ENCODE results near the gene INPP5F. TPM values are rescaled to one million over a fixed set of nuclear protein-coding genes. Genes with fewer than 3 reads are reported as not detected.

INPP5F gene
- total and polyA plus RNA-seq, 4 experiments from 2014 or later = 3.6 to 10.9 (median 8.0) TPM

DNA sequence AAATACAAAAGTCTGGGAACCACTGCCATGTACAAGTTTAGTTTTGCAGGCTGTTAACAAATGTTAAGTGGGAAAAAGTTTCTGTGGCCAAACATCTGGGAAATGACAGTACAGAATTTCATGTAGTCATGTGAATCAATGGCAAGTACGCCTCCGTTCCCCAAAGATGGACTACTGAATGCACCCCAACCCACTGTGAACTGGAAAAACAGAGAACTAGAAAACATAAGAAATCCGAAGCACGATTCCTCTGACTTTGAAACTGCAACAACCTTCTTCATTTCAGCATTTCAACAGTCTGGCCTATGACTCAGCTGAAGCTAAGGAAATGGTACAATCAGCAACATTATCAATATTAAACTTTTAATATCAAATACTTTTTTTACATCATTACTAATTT lies 105.0 kb downstream of the INPP5F start:
- Mint-ChIP-seq H3K27me3 (no peaks in the 10 kb centered on the region), H3K27ac (no peak overlapping the region), H3K9me3 (no peaks in the 10 kb centered on the region), H3K4me1 (peaks cover 0 to 7% (median 5%) of the 10 kb centered on the region in 4 donors), H3K4me3 (no peak overlapping the region), H3K36me3 (peaks cover 46 to 78% of the 10 kb centered on the region in 2 donors)
- POLR2A ChIA-PET (ENCODE audit: partially characterized antibody) = interaction anchor here (0.6 to 1.0 kb wide), 2 partner anchors 42 to 228 kb away, joined by 3 read pairs; partner anchors contain the start of gene MCMBP
- Histone ChIP-seq H3K4me3 (ENCODE audit: low read length in 2 of 2) (no peak overlapping the region), H3K4me1 (ENCODE audit: insufficient read depth, low read length) (peaks cover 6% of the 10 kb centered on the region), H3K36me3 (ENCODE audit: insufficient read depth, low read length) (peaks cover 66% of the 10 kb centered on the region), H3K27me3 (ENCODE audit: insufficient read depth, low read length) (no peaks in the 10 kb centered on the region), H3K27ac (ENCODE audit: low read depth, low read length) (no peak overlapping the region), H3K9me3 (ENCODE audit: control insufficient read depth in 1 of 2, low read length in 2 of 2) (no peaks in the 10 kb centered on the region)
- DNase-seq = no peak
- CTCF ChIA-PET (ENCODE audit: partially characterized antibody) = interaction anchor here (1.4 kb wide), 1 partner anchor 75 kb away, joined by 3 read pairs; no protein-coding TSS in a partner anchor
- intact Hi-C loops (cut with micrococcal nuclease) = no loop called here

DNA sequence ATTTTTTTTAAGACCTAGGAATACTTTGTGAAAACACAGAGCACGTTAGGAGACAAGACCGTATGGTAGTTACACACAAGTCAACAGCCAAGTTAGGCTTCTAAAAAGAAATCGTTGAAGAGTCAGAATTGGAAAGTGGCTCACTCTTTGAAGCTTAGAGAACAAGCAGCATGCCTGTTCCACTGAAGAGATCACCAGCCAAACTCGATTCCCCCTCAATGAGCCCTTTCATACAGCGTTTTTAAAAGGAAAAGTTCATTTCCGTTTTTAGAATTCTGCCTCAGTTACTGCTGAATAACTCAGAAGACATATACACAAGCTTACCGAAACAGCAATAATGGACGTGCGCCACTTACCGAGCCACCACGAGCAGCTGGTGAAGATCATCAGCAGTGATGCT lies 105.8 kb downstream of the INPP5F start:
- peaks cover 6% of the 10 kb centered on the region for H3K4me1 ChIP-seq (ENCODE audit: insufficient read depth, low read length)
- ChIA-PET CTCF (ENCODE audit: partially characterized antibody) (interaction anchor here (1.1 to 1.4 kb wide), 2 partner anchors 28 to 76 kb away, joined by 3 read pairs; no protein-coding TSS in a partner anchor), POLR2A (ENCODE audit: partially characterized antibody) (interaction anchor here (1.0 kb wide), 1 partner anchor 41 kb away, joined by 3 read pairs; the partner anchor contains the start of gene MCMBP)
- no peaks in the 10 kb centered on the region for H3K9me3 ChIP-seq (ENCODE audit: control insufficient read depth in 1 of 2, low read length in 2 of 2)
- intact Hi-C loops (cut with micrococcal nuclease) = no loop called here
- Mint-ChIP-seq H3K27me3 (no peaks in the 10 kb centered on the region), H3K4me3 (no peak overlapping the region), H3K9me3 (no peaks in the 10 kb centered on the region), H3K36me3 (peaks cover 46 to 86% of the 10 kb centered on the region in 2 donors), H3K4me1 (peaks cover 0 to 7% (median 5%) of the 10 kb centered on the region in 4 donors), H3K27ac (peak overlapping the region in 1 of 7 donors; percentile 5)
- peaks cover 73% of the 10 kb centered on the region for H3K36me3 ChIP-seq (ENCODE audit: insufficient read depth, low read length)
- no peak overlapping the region for H3K4me3 ChIP-seq (ENCODE audit: low read length in 2 of 2)
- H3K27me3 ChIP-seq (ENCODE audit: insufficient read depth, low read length) = no peaks in the 10 kb centered on the region
- DNase-seq = no peak
- no peak overlapping the region for H3K27ac ChIP-seq (ENCODE audit: low read depth, low read length)

DNA sequence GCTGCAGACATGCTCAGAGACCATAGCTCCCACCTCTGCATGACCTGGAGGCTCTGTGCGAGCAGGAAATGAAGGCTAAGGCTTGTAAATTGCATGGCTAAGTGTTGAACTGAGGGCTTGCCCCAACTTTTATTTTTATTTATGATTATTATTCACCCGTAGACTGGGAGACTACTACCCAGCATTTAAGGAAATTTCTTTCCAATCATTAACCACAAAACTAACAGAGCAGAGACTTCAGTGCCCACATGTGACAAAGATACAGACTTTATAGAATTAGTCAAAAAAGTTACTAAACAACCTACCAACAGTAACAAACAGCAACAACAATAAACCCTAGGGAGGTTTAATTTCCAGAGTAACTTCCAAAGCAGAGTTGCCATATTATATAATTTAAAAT lies 107.1 kb downstream of the INPP5F start:
- Histone ChIP-seq H3K4me3 (ENCODE audit: low read length in 2 of 2) (no peak overlapping the region), H3K9me3 (ENCODE audit: control insufficient read depth in 1 of 2, low read length in 2 of 2) (no peaks in the 10 kb centered on the region), H3K27ac (ENCODE audit: low read depth, low read length) (no peak overlapping the region), H3K36me3 (ENCODE audit: insufficient read depth, low read length) (peaks cover 74% of the 10 kb centered on the region), H3K27me3 (ENCODE audit: insufficient read depth, low read length) (no peaks in the 10 kb centered on the region), H3K4me1 (ENCODE audit: insufficient read depth, low read length) (peaks cover 6% of the 10 kb centered on the region)
- peak overlapping the region; percentile 29 to 69 (median 46) for H3K27ac Mint-ChIP-seq
- peaks cover 49 to 87% of the 10 kb centered on the region in 2 donors for H3K36me3 Mint-ChIP-seq
- no peak for DNase-seq
- ChIA-PET POLR2A (ENCODE audit: partially characterized antibody) (no interaction called here), CTCF (ENCODE audit: partially characterized antibody) (interaction anchor here (1.1 kb wide), 1 partner anchor 26 kb away, joined by 3 read pairs; no protein-coding TSS in a partner anchor)
- H3K27me3 Mint-ChIP-seq = no peaks in the 10 kb centered on the region
- intact Hi-C loops (cut with micrococcal nuclease) = no loop called here
- no peak overlapping the region for H3K4me3 Mint-ChIP-seq
- H3K9me3 Mint-ChIP-seq = no peaks in the 10 kb centered on the region
- peaks cover 0 to 7% (median 7%) of the 10 kb centered on the region in 4 donors for H3K4me1 Mint-ChIP-seq

DNA sequence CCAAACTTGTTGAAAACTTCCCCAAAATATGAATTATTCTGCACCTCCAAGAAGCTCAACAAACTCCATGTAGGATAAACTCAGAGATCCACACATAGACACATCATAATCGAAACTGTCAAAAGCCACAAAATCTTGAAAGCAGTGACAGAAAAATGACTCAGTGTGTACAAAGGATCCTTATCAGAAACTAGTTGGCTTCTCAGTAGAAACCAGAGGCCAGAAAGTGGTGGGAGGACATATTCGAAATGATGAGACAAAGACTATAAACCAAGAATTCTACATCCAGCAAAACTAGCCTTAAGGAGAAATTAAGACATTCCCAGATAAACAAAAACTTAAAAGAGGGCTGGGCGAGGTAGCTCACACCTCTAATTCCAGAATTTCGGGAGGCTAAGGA lies 108.3 kb downstream of the INPP5F start:
- POLR2A ChIA-PET (ENCODE audit: partially characterized antibody) = no interaction called here
- DNase-seq = no peak

DNA sequence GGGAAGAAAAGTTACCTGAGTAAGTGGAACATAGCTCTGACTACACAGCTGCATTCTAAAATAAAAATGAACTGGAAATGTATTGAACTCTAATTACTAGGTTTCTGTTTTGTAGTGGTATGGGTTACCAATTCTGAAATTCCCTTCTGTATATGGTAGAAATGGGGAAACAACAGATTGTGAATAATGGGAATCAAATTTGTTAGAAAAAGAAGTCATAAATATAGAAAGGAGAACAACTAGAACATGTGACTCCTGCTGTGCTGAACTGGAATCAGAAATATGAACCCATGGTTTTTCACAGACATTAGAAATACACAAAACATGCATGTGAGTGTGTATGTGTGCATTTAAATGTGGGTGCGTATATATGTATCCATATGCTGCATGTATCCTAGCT lies 119.8 kb downstream of the INPP5F start:
- H3K4me3 Mint-ChIP-seq = no peak overlapping the region
- no peaks in the 10 kb centered on the region for H3K4me1 ChIP-seq (ENCODE audit: insufficient read depth, low read length)
- H3K27ac Mint-ChIP-seq = peak overlapping the region in 3 of 7 donors; percentile 41 to 61 (median 57)
- no peak overlapping the region for H3K4me3 ChIP-seq (ENCODE audit: low read length in 2 of 2)
- no peak overlapping the region for H3K27ac ChIP-seq (ENCODE audit: low read depth, low read length)
- peaks cover 0 to 10% (median under 1%) of the 10 kb centered on the region in 4 donors for H3K4me1 Mint-ChIP-seq
- no peak for DNase-seq
- ChIA-PET CTCF (ENCODE audit: partially characterized antibody) (interaction anchor here (0.6 kb wide), 1 partner anchor 14 kb away, joined by 3 read pairs; no protein-coding TSS in a partner anchor), POLR2A (ENCODE audit: partially characterized antibody) (no interaction called here)
- intact Hi-C loops (cut with micrococcal nuclease) = no loop called here
- no peaks in the 10 kb centered on the region for H3K27me3 Mint-ChIP-seq
- H3K9me3 Mint-ChIP-seq = no peaks in the 10 kb centered on the region
- H3K36me3 ChIP-seq (ENCODE audit: insufficient read depth, low read length) = peaks cover 70% of the 10 kb centered on the region
- H3K36me3 Mint-ChIP-seq = peaks cover 72 to 89% of the 10 kb centered on the region in 2 donors
- no peaks in the 10 kb centered on the region for H3K9me3 ChIP-seq (ENCODE audit: control insufficient read depth in 1 of 2, low read length in 2 of 2)
- H3K27me3 ChIP-seq (ENCODE audit: insufficient read depth, low read length) = no peaks in the 10 kb centered on the region

More for the DNA sequence above, 108.3 kb downstream of the INPP5F start:
- CTCF ChIA-PET (ENCODE audit: partially characterized antibody) = no interaction called here
- peak overlapping the region; percentile 19 to 88 (median 69) for H3K27ac Mint-ChIP-seq
- H3K4me1 ChIP-seq (ENCODE audit: insufficient read depth, low read length) = peaks cover 6% of the 10 kb centered on the region
- no peak overlapping the region for H3K4me3 Mint-ChIP-seq
- H3K27me3 Mint-ChIP-seq = no peaks in the 10 kb centered on the region
- H3K9me3 Mint-ChIP-seq = no peaks in the 10 kb centered on the region
- H3K36me3 ChIP-seq (ENCODE audit: insufficient read depth, low read length) = peaks cover 75% of the 10 kb centered on the region
- H3K27ac ChIP-seq (ENCODE audit: low read depth, low read length) = no peak overlapping the region
- no peaks in the 10 kb centered on the region for H3K27me3 ChIP-seq (ENCODE audit: insufficient read depth, low read length)
- intact Hi-C loops (cut with micrococcal nuclease) = no loop called here
- no peaks in the 10 kb centered on the region for H3K9me3 ChIP-seq (ENCODE audit: control insufficient read depth in 1 of 2, low read length in 2 of 2)
- peaks cover 56 to 85% of the 10 kb centered on the region in 2 donors for H3K36me3 Mint-ChIP-seq
- no peak overlapping the region for H3K4me3 ChIP-seq (ENCODE audit: low read length in 2 of 2)
- peaks cover 0 to 7% (median 7%) of the 10 kb centered on the region in 4 donors for H3K4me1 Mint-ChIP-seq

DNA sequence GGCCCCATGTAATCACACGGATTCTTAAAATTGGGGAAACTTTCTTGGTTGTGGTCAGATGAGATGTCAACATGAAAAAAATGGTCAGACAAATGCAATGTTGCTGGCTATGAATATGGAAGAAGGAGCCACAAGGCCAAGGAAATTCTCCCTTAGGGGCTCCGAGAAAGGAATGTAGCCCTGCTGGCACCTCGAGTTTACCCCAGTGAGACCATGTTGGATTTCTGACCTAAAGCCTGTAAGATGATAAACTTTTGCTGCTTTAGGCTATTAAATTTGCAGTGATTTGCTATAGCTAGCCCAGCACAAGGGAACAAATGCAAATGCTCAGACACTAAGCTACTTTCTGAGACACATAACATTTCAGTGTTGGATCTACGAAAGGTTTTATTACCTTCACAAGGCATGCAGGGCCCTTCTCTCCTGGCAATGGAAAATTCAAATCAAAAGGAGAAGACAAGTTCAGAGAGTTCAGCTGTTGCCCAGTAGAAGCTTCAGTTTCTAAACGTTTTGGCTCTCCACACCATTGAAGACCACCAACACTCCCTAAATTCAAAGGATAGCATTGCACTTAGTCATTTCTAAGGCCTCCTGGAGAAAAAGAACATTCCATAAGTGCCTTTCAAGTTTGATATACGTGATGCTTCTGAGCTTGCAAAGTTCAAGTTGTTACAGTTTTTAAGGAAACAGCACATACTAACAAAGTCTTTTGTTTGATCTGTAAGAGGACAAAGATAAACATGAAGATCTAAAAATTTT lies 123.4 kb downstream of the INPP5F start:
- Histone ChIP-seq H3K4me1 (ENCODE audit: insufficient read depth, low read length) (no peaks in the 10 kb centered on the region), H3K9me3 (ENCODE audit: control insufficient read depth in 1 of 2, low read length in 2 of 2) (no peaks in the 10 kb centered on the region), H3K27me3 (ENCODE audit: insufficient read depth, low read length) (no peaks in the 10 kb centered on the region), H3K27ac (ENCODE audit: low read depth, low read length) (no peak overlapping the region), H3K4me3 (ENCODE audit: low read length in 2 of 2) (no peak overlapping the region), H3K36me3 (ENCODE audit: insufficient read depth, low read length) (peaks cover 64% of the 10 kb centered on the region)
- CTCF ChIA-PET (ENCODE audit: partially characterized antibody) = interaction anchor here (1.3 kb wide), 1 partner anchor 11 kb away, joined by 5 read pairs; no protein-coding TSS in a partner anchor
- no peak for DNase-seq
- Mint-ChIP-seq H3K4me3 (no peak overlapping the region), H3K36me3 (peaks cover 54 to 71% of the 10 kb centered on the region in 2 donors), H3K27me3 (no peaks in the 10 kb centered on the region), H3K4me1 (peaks cover 0 to 5% (median 1%) of the 10 kb centered on the region in 4 donors), H3K27ac (peak overlapping the region in 3 of 7 donors; percentile 46 to 82 (median 50)), H3K9me3 (no peaks in the 10 kb centered on the region)
- POLR2A ChIA-PET (ENCODE audit: partially characterized antibody) = no interaction called here
- intact Hi-C loops (cut with micrococcal nuclease) = no loop called here

DNA sequence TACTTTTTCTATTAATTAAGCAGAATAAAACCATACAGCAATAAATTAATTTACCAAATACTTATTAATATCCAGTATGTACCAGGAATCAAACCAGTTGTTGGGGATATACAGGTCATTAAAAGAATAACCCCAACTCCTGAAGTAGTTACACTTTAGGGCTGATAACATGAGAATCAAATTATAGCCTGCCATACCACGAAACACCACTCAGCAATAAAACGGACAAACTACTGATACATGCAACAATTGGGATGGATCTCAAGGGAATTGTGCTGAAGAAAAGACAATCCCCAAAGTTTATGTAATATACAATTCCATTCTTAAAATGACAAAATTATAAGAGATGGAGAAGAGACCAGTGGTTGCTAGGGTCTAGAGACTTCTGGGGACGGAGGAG lies 124.1 kb downstream of the INPP5F start:
- Mint-ChIP-seq H3K9me3 (no peaks in the 10 kb centered on the region), H3K27ac (peak overlapping the region in 1 of 7 donors; percentile 54), H3K27me3 (no peaks in the 10 kb centered on the region), H3K4me3 (no peak overlapping the region), H3K36me3 (peaks cover 49 to 65% of the 10 kb centered on the region in 2 donors), H3K4me1 (peaks cover 0 to 5% (median under 1%) of the 10 kb centered on the region in 4 donors)
- no peaks in the 10 kb centered on the region for H3K9me3 ChIP-seq (ENCODE audit: control insufficient read depth in 1 of 2, low read length in 2 of 2)
- intact Hi-C loops (cut with micrococcal nuclease) = no loop called here
- H3K4me3 ChIP-seq (ENCODE audit: low read length in 2 of 2) = no peak overlapping the region
- H3K4me1 ChIP-seq (ENCODE audit: insufficient read depth, low read length) = no peaks in the 10 kb centered on the region
- POLR2A ChIA-PET (ENCODE audit: partially characterized antibody) = no interaction called here
- DNase-seq = no peak
- H3K36me3 ChIP-seq (ENCODE audit: insufficient read depth, low read length) = peaks cover 60% of the 10 kb centered on the region
- H3K27me3 ChIP-seq (ENCODE audit: insufficient read depth, low read length) = no peaks in the 10 kb centered on the region
- CTCF ChIA-PET (ENCODE audit: partially characterized antibody) = interaction anchor here (1.3 kb wide), 1 partner anchor 10 kb away, joined by 5 read pairs; no protein-coding TSS in a partner anchor
- H3K27ac ChIP-seq (ENCODE audit: low read depth, low read length) = no peak overlapping the region
